Thyroid gland (tissue), 4 donors: Measurements from ENCODE around the gene ACIN1. TPM values are rescaled to one million over a fixed set of nuclear protein-coding genes. Genes with fewer than 3 reads are reported as not detected.

ENCODE experiments used
- DNase-seq, 2 donors: peaks; one replicate each; pipeline ENCODE4 v3.0.0-alpha.2; 2019
- H3K27ac ChIP-seq, 3 donors: fragments of 200-600 bp; sonication (generic); 1 replicate in 2 of 3; 2 replicates in 1 of 3; pipeline ENCODE4 v1.5.1; 2016 to 2019; ENCODE audit warnings: mild to moderate bottlenecking in 1 of 3, moderate library complexity in 1 of 3
- H3K27me3 ChIP-seq: fragments of 200-600 bp; sonication (generic); one replicate; pipeline ENCODE4 v1.5.1; 2019
- H3K36me3 ChIP-seq, 2 donors: fragments of 200-600 bp; sonication (generic); one replicate each; pipeline ENCODE4 v1.5.1; 2016 to 2019
- H3K4me1 ChIP-seq, 2 donors: fragments of 200-600 bp; sonication (generic); one replicate each; pipeline ENCODE4 v1.5.1; 2017 to 2019
- H3K4me3 ChIP-seq, 3 donors: fragments of 200-600 bp; sonication (generic); replicated peaks in 1 of 3; 1 replicate in 2 of 3; 2 replicates in 1 of 3; pipeline ENCODE4 v1.5.1; 2016; ENCODE audit warnings: mild to moderate bottlenecking in 1 of 3
- H3K9me3 ChIP-seq: fragments of 200-600 bp; sonication (generic); one replicate; pipeline ENCODE4 v1.5.1; 2017
- POLR2A ChIP-seq, 2 donors: fragments of 450-650 bp; IDR thresholded peaks; one replicate each; pipeline ENCODE4 v1.6.1; 2017; ENCODE audit warnings: antibody characterized with exemption in 2 of 2, mild to moderate bottlenecking in 2 of 2, moderate library complexity in 1 of 2
- WGBS, 2 donors: methylation state at CpG; one replicate each; pipeline ENCODE4 v1.1.5; 2017; 5-methylcytosine and 5-hydroxymethylcytosine counted together
- intact Hi-C: fragments of 100-400 bp; cut with DNase I; formaldehyde crosslinking; loops from one replicate; pipeline ENCODE4 v1.15.1; 2023
- total RNA-seq, 4 donors: library from RNA; depleted of rRNA; stranded (reverse); fragments of >200 nt; gene quantifications; one replicate each; pipeline ENCODE4 v1.2.3, GENCODE V29; 2016
- TF ChIP-seq, protein P1 (sequence below), 6 experiments: fragments of 200-600 bp in 3 of 6; fragments of 450-650 bp in 3 of 6; sonication (generic) in 3 of 6; IDR thresholded peaks; one replicate each; pipeline ENCODE4 v1.5.1; 2016 to 2019; ENCODE audit warnings: antibody characterized with exemption in 6 of 6, mild to moderate bottlenecking in 2 of 6, inconsistent platforms in 1 of 6, moderate library complexity in 1 of 6

Gene ACIN1
- total RNA-seq, 4 donors from 2014 or later: 143 to 195 (median 152) TPM

- no peak for DNase-seq
- Histone ChIP-seq H3K27ac (peak overlapping the region in 2 of 3 donors; percentile 69 to 84), H3K9me3 (no peaks in the 10 kb centered on the region), H3K4me3 (peak overlapping the region in 2 of 3 donors; percentile 35), H3K27me3 (no peaks in the 10 kb centered on the region), H3K4me1 (peaks cover 16 to 20% of the 10 kb centered on the region in 2 donors), H3K36me3 (peaks cover 43 to 58% of the 10 kb centered on the region in 2 donors)
- intact Hi-C loops: no loop called here
- 15% methylated on average over 10 of the region's 10 CpGs for WGBS, 2 donors
- TF ChIP-seq, protein P1, sequence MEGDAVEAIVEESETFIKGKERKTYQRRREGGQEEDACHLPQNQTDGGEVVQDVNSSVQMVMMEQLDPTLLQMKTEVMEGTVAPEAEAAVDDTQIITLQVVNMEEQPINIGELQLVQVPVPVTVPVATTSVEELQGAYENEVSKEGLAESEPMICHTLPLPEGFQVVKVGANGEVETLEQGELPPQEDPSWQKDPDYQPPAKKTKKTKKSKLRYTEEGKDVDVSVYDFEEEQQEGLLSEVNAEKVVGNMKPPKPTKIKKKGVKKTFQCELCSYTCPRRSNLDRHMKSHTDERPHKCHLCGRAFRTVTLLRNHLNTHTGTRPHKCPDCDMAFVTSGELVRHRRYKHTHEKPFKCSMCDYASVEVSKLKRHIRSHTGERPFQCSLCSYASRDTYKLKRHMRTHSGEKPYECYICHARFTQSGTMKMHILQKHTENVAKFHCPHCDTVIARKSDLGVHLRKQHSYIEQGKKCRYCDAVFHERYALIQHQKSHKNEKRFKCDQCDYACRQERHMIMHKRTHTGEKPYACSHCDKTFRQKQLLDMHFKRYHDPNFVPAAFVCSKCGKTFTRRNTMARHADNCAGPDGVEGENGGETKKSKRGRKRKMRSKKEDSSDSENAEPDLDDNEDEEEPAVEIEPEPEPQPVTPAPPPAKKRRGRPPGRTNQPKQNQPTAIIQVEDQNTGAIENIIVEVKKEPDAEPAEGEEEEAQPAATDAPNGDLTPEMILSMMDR (IDR thresholded peaks at IDR 0.05): no peak
- TF ChIP-seq POLR2A (IDR thresholded peaks at IDR 0.05): no peak
Observed at GRCh38 chr14:23070262-23071129, 24.4 kb downstream of the ACIN1 start.

- no peaks in the 10 kb centered on the region for H3K27me3 ChIP-seq
- no peak overlapping the region for H3K27ac ChIP-seq
- TF ChIP-seq, protein P1 (IDR thresholded peaks at IDR 0.05): no peak
- no peak for TF ChIP-seq POLR2A (IDR thresholded peaks at IDR 0.05)
- H3K4me1 ChIP-seq: peaks cover 16 to 20% of the 10 kb centered on the region in 2 donors
- WGBS, 2 donors: 87 to 93% methylated on average over 4 of the region's 4 CpGs
- no peak for DNase-seq
- no peak overlapping the region for H3K4me3 ChIP-seq
- intact Hi-C loops: loop anchor here (5.0 kb wide), 1 partner anchor 43 kb away; no protein-coding TSS in a partner anchor
- H3K9me3 ChIP-seq: no peaks in the 10 kb centered on the region
- peaks cover 48 to 54% of the 10 kb centered on the region in 2 donors for H3K36me3 ChIP-seq
Observed at GRCh38 chr14:23069413-23069806, 25.5 kb downstream of the ACIN1 start.

- WGBS, 2 donors: 31 to 32% methylated on average over 8 of the region's 8 CpGs
- Histone ChIP-seq H3K4me1 (peaks cover 16 to 20% of the 10 kb centered on the region in 2 donors), H3K27me3 (no peaks in the 10 kb centered on the region), H3K9me3 (no peaks in the 10 kb centered on the region), H3K36me3 (peaks cover 47 to 54% of the 10 kb centered on the region in 2 donors), H3K27ac (no peak overlapping the region), H3K4me3 (no peak overlapping the region)
- intact Hi-C loops: loop anchor here (5.0 kb wide), 1 partner anchor 43 kb away; no protein-coding TSS in a partner anchor
- no peak for TF ChIP-seq POLR2A (IDR thresholded peaks at IDR 0.05)
- TF ChIP-seq, protein P1 (IDR thresholded peaks at IDR 0.05): peak; percentile 93 to 100 (median 98)
- DNase-seq: peak; percentile 78 to 85
Observed at GRCh38 chr14:23068789-23069412, 26.0 kb downstream of the ACIN1 start.

- H3K27ac ChIP-seq: no peak overlapping the region
- no peak overlapping the region for H3K4me3 ChIP-seq
- no peak for TF ChIP-seq POLR2A (IDR thresholded peaks at IDR 0.05)
- TF ChIP-seq, protein P1 (IDR thresholded peaks at IDR 0.05): no peak
- H3K9me3 ChIP-seq: no peaks in the 10 kb centered on the region
- DNase-seq: no peak
- peaks cover 16 to 20% of the 10 kb centered on the region in 2 donors for H3K4me1 ChIP-seq
- H3K27me3 ChIP-seq: no peaks in the 10 kb centered on the region
- 86 to 88% methylated on average over 12 to 13 of the region's 14 CpGs for WGBS, 2 donors
- intact Hi-C loops: loop anchor here (5.0 kb wide), 1 partner anchor 44 kb away; no protein-coding TSS in a partner anchor
- H3K36me3 ChIP-seq: peaks cover 51 to 57% of the 10 kb centered on the region in 2 donors
Observed at GRCh38 chr14:23067847-23068788, 26.8 kb downstream of the ACIN1 start.
